GM12878 (cell line): Measurements from ENCODE around the gene AMN.

ENCODE experiments used
- BHLHE40 ChIP-seq, 2 experiments: fragments of 450-650 bp in 1 of 2; IDR thresholded peaks; 2 replicates each; pipeline ENCODE4 v1.6.1; 2011 to 2017; ENCODE audit warnings: low read depth in 2 of 2, borderline replicate concordance in 1 of 2, improper control_type of control experiment in 1 of 2, low read length in 1 of 2, mild to moderate bottlenecking in 1 of 2
- BRCA1 ChIP-seq: IDR thresholded peaks from 2 replicates; pipeline ENCODE4 v1.6.1; 2011; ENCODE audit warnings: low read depth, low read length, improper control_type of control experiment
- CREM ChIP-seq: IDR thresholded peaks from 2 replicates; pipeline ENCODE4 v1.6.1; 2014; ENCODE audit warnings: antibody characterized with exemption, low read depth
- ESRRA ChIP-seq: IDR thresholded peaks from 2 replicates; pipeline ENCODE4 v1.6.1; 2012; ENCODE audit warnings: mild to moderate bottlenecking, low read length, improper control_type of control experiment
- EZH2 ChIP-seq: IDR thresholded peaks from 2 replicates; pipeline ENCODE4 v1.6.1; 2012; ENCODE audit warnings: low read depth, mild to moderate bottlenecking, control low read depth, inconsistent platforms, low read length, borderline replicate concordance; ENCODE audit not compliant: control insufficient read depth
- HDGF ChIP-seq: fragments of 450-650 bp; IDR thresholded peaks from 2 replicates; pipeline ENCODE4 v1.6.1; 2016; ENCODE audit warnings: antibody characterized with exemption
- TCF12 ChIP-seq: IDR thresholded peaks from 2 replicates; pipeline ENCODE4 v1.6.1; 2011; ENCODE audit warnings: low read depth, mild to moderate bottlenecking, low read length
- WRNIP1 ChIP-seq: IDR thresholded peaks from 2 replicates; pipeline ENCODE4 v1.6.1; 2011; ENCODE audit warnings: low read depth, low read length, improper control_type of control experiment, borderline replicate concordance
- YBX1 ChIP-seq: fragments of 450-650 bp; IDR thresholded peaks from 2 replicates; pipeline ENCODE4 v1.6.1; 2016; ENCODE audit warnings: antibody characterized with exemption
- TF ChIP-seq, protein P1 (sequence below): IDR thresholded peaks from 2 replicates; pipeline ENCODE4 v1.6.1; 2012; ENCODE audit warnings: mild to moderate bottlenecking, low read depth, low read length
- TF ChIP-seq, protein P2 (sequence below), 3 experiments: IDR thresholded peaks in 2 of 3; conservative IDR thresholded peaks in 1 of 3; 2 replicates each; pipeline ENCODE4 v1.5.1; 2011; ENCODE audit warnings: low read depth in 3 of 3, low read length in 3 of 3, mild to moderate bottlenecking in 3 of 3, control low read depth in 2 of 3, moderate library complexity in 2 of 3, inconsistent platforms in 1 of 3, mixed read lengths in 1 of 3; ENCODE audit not compliant: control insufficient read depth in 2 of 3, insufficient read depth in 1 of 3; ENCODE audit errors: extremely low read depth in 1 of 3

GRCh38 chr14:102898776-102899515 lies 23.5 kb upstream of the AMN start:
- TF ChIP-seq CREM = peak; percentile 15; the same call in 1 of the 2 replicates
- TF ChIP-seq BRCA1 = no peak
- TF ChIP-seq, protein P1, sequence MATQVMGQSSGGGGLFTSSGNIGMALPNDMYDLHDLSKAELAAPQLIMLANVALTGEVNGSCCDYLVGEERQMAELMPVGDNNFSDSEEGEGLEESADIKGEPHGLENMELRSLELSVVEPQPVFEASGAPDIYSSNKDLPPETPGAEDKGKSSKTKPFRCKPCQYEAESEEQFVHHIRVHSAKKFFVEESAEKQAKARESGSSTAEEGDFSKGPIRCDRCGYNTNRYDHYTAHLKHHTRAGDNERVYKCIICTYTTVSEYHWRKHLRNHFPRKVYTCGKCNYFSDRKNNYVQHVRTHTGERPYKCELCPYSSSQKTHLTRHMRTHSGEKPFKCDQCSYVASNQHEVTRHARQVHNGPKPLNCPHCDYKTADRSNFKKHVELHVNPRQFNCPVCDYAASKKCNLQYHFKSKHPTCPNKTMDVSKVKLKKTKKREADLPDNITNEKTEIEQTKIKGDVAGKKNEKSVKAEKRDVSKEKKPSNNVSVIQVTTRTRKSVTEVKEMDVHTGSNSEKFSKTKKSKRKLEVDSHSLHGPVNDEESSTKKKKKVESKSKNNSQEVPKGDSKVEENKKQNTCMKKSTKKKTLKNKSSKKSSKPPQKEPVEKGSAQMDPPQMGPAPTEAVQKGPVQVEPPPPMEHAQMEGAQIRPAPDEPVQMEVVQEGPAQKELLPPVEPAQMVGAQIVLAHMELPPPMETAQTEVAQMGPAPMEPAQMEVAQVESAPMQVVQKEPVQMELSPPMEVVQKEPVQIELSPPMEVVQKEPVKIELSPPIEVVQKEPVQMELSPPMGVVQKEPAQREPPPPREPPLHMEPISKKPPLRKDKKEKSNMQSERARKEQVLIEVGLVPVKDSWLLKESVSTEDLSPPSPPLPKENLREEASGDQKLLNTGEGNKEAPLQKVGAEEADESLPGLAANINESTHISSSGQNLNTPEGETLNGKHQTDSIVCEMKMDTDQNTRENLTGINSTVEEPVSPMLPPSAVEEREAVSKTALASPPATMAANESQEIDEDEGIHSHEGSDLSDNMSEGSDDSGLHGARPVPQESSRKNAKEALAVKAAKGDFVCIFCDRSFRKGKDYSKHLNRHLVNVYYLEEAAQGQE = no peak
- TF ChIP-seq TCF12 = no peak
- TF ChIP-seq BHLHE40 (IDR thresholded peaks at IDR 0.05; ENCODE audit: borderline replicate concordance in 1 of 2, low read depth in 2 of 2, low read length in 1 of 2) = peak; percentile 40 to 50; a peak in 3 of 4 replicates
- no peak for TF ChIP-seq EZH2
- no peak for TF ChIP-seq WRNIP1
- no peak for TF ChIP-seq YBX1
- TF ChIP-seq, protein P2, sequence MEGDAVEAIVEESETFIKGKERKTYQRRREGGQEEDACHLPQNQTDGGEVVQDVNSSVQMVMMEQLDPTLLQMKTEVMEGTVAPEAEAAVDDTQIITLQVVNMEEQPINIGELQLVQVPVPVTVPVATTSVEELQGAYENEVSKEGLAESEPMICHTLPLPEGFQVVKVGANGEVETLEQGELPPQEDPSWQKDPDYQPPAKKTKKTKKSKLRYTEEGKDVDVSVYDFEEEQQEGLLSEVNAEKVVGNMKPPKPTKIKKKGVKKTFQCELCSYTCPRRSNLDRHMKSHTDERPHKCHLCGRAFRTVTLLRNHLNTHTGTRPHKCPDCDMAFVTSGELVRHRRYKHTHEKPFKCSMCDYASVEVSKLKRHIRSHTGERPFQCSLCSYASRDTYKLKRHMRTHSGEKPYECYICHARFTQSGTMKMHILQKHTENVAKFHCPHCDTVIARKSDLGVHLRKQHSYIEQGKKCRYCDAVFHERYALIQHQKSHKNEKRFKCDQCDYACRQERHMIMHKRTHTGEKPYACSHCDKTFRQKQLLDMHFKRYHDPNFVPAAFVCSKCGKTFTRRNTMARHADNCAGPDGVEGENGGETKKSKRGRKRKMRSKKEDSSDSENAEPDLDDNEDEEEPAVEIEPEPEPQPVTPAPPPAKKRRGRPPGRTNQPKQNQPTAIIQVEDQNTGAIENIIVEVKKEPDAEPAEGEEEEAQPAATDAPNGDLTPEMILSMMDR (IDR thresholded peaks at IDR 0.05 in 2 of 3, conservative IDR thresholded peaks at IDR 0.05 in 1 of 3; ENCODE audit: control insufficient read depth in 2 of 3, extremely low read depth in 1 of 3, insufficient read depth in 1 of 3, low read depth in 3 of 3, low read length in 3 of 3) = no peak
- TF ChIP-seq ESRRA = no peak
- no peak; the same call in none of the 2 replicates for TF ChIP-seq HDGF
